ENCODE measurements around the gene CDC42BPB. TPM values are rescaled to one million over a fixed set of nuclear protein-coding genes. Genes with fewer than 3 reads are reported as not detected.

CDC42BPB gene
- total RNA-seq, 1 experiment from 2014 or later, result 26.6 TPM

- no peak for DNase-seq (ENCODE audit: low spot score)
These were observed 37.3 kb upstream of the CDC42BPB start, which contains the start of gene EXOC3L4 for GRCh38 chr14:103094406-103095209. TSS of gene EXOC3L4 (plus strand) at chr14:103094725. CDS start at chr14:103100220, 5,495 bp downstream.

- no peak for DNase-seq (ENCODE audit: low spot score)
These were observed 36.6 kb upstream of the CDC42BPB start for GRCh38 chr14:103093856-103094405.

DNA sequence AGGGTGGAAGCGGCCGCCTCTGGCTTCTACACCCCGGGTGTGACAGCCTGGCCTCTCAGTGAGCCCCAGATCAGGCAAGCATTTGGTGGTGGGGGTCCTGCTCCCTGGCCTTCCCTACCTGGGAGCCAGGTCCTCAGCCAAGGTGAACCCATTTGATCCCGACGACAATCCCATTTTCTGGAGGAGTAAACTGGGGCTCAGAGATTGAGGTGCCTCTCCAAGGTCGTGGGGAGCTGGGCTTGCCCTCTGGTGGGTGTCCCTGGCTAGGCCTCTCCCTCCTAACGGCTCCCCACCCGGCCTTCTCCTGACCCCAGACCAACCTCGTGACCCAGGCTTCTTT lies 34.5 kb upstream of the CDC42BPB start:
- no peak for DNase-seq (ENCODE audit: low spot score)

- DNase-seq (ENCODE audit: low spot score), result no peak
These were observed 33.9 kb upstream of the CDC42BPB start for GRCh38 chr14:103091041-103091882.

GRCh38 chr14:103090481-103091020 lies 33.2 kb upstream of the CDC42BPB start:
- no peak for DNase-seq (ENCODE audit: low spot score)

- DNase-seq (ENCODE audit: low spot score), result no peak
These were observed 32.3 kb upstream of the CDC42BPB start for GRCh38 chr14:103089386-103090335.

GRCh38 chr14:103088921-103089320 lies 31.6 kb upstream of the CDC42BPB start:
- DNase-seq (ENCODE audit: low spot score), result no peak

DNA sequence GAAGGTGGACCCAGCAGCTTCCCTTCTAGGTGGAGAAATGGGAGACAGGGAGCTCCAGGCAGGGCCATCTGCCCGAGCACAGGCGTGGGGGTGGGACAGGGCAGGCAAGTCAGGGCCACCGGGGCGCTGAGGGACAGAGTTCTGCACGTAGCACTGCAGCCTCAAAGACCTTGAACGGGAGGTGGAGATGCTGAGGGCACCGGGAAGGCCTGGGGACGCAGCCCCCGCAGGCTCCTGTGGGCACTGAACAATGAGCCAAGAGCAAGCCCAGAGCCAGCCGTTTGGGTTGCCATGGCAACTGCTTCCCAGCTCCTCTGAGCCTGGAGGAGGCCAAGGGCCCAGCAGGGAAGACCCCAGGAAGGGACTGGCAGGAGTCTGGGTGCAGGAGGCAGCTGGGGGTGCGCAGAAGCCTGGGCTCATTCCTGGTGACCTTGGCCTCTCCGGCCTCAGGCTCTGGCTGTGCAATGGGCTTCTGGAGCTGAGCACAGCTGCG lies 30.0 kb upstream of the CDC42BPB start:
- DNase-seq (ENCODE audit: low spot score), result no peak

DNA sequence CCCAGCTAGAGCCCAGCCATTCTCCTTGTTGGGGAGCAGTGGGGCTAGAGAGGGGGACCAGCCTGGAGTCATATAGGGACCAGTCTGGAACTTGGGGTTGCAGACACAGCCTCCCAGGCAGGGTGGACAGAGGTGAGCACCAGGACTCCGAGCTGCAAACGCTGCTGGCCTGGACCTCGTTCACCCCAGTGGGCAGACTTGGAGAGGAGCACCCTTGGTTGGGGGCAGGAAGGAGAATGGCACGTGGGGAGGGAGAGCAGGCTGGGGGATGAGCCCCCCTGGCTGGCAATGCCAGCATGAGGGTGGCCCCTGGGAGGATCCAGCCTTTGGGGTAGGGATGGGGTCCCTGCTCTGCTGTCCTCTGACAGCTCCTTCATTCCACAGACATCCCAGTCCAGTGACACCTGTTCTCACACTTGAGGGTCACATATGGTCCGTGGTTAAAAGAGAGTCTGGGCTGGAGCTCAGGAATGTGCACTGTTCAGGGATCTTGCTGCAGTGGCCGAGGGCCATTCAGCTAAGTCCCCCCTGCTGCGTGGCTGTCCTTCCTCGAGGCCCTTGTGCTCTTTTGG lies 29.5 kb upstream of the CDC42BPB start:
- DNase-seq (ENCODE audit: low spot score), result no peak

- no peak for DNase-seq (ENCODE audit: low spot score)
These were observed 28.1 kb upstream of the CDC42BPB start for GRCh38 chr14:103085106-103086091.

DNA sequence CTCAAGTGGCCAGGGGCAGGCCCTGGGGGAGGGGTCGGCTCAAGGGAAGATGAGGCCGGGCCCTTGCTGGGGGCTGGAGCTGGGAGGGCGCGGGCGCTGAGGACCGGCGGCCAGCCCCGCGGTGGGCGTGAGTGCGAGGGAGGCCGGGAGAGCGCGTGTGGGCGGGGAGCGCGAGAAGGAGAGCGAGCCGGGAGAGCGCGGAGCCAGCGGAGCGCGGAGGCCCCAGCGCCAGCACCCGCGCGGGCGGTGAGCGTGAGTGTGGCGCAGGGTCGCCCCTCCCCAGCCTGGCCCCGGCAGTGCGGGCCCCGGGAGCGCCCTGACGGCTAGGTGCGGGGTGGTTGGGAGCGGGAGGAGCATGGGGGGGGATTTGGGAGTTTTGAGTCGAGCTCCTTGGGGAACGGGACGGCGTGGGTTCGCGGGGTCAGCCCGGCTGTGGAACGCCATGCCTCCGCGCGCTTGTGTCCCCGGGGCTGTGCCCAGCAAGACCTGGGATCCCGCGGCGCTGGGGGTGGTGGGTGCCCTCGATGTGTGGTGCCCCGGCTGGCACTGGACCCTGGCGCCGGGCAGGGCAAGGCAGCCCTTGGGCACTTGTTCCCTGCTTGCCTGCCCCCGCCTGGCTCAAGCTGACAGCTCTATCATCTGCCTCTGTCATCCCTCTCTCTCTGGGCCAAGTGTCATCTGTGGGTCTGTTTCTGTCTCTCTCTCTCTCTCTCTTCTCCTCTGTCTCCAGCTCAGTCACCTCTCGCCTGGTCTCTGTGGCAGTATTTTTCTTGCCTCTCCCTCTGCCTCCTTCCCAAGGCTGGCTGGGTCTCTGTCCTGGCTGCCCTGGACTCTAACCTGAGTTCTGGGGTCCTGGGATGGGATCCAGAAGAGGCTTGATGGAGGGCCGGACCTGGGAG lies 26.9 kb upstream of the CDC42BPB start, which contains the start of gene LBHD2:
Gene LBHD2 (plus strand): TSS at position 190 of the 899 bp plus-strand sequence. CDS start 1,803 bp downstream, outside the sequence.
- no peak for DNase-seq (ENCODE audit: low spot score)

DNA sequence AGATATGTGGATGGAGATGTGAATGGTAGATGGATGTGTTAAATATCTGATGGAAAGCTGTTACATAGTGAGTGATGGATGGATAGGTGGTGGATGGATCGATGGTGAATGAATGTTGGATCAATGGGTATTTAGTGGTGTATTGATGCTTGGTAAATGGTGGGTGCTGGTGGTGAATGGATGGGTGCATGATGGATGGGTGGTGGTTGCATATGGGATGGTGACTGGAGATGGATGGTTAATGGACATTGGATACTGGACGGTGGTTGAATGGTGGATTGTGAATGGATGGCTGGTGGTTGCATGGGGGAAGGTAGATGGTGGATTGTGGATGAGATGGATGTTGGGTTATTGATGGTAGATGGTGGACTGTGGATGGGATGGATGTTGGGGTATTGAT lies 24.6 kb upstream of the CDC42BPB start:
- DNase-seq (ENCODE audit: low spot score), result no peak

DNA sequence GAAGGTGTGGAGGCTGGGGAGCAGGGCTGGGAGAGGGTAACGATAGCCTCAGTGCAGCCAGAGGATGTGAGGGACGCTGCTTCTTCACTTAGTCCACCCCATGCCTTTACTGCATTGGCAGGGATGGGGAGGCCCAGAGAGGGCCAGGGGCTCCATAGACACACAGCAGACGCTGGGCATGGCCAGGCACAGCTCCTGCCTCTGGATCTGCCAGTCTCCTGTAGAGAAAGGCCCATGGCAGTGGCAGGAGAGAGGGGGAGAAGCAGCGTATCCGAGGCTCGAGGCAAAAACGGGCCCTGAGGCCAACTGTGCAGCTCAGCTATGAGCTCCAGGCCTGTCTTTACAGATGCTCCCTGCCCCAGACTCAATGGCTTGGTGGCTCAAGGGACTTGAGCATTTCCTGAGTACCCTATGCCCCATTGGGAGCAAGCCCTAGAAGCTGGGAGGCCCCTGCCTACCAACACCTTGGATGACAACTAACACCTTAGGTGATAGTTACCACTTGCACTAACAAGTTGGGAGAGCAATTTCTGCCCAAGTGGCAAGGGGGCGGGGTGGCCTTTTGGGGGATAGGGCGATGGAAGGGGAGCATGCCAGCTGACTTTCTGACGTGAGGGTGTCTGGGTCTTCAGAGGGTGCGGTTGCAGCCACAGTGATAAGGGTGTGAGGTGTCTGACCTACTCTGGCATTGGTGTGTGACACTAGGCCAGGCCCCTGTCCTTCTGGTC lies 21.7 kb upstream of the CDC42BPB start:
- DNase-seq (ENCODE audit: low spot score), result no peak

DNA sequence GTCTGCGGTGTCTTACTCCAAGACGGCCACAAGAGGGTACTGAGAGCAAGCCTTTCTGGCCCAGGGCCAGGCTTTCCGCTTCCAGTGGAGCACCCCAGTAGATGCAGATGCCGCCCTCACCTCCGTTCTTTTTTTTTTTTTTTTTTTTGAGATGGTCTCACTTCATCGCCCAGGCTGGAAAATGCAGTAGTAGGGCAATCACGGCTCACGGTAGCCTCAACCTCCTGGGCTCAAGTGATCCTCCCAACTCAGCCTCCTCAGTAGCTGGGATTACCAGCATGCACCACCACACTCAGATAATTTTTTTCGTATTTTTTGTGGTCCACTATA lies 21.0 kb upstream of the CDC42BPB start:
- peak; percentile 73 for DNase-seq (ENCODE audit: low spot score)

- peak; percentile 32 for DNase-seq (ENCODE audit: low spot score)
These were observed 17.5 kb upstream of the CDC42BPB start for GRCh38 chr14:103074729-103075367.

GRCh38 chr14:103073876-103074728 lies 16.8 kb upstream of the CDC42BPB start:
- no peak for DNase-seq (ENCODE audit: low spot score)
